ENCODE measurements around the gene MAP4K4.

Gene MAP4K4

DNA sequence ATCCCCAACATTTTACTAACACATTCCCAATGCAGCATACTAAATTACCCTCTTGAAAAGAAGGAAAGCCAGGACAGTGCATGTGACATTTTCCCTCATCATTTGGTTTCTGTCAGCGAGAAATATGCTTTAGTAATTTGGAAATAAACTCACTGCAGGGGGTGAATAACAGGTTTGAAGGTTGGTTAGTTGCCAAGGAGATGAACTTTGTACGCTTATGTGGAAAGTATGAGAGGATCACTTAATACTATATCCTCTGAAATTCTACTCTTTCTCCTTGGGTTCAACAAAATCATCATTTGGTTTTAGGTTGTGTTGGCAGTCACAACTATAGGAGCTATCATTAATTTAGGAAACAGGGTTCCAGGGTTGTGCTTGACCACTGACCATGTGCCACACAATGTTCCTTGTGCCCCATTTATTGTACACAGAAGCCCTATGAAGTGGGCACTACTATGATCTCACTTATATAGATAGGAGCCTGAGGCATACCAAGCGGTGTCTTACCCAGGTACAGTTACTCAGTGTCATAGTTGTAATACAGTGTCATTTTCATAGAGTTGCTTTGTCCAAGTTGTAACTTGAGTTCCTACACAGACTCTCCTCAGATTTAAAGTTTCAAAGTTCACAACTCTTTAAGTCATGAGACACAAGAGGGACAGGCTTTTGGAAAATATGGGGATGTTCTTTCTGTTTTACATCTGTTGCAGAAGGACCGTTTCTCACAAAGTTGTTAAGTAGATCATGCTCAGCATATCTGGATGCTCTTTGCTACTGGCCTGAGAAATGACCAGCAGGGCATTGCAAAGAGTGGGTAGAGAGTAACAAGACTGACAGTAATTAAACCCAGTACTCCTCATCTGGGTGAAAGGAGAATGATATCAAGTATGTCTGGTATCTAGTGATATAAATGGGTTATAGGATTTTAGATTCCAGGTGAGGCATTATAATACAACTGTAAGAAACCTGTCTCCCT is 91.8 kb downstream of the MAP4K4 start:
- no peak for DNase-seq

DNA sequence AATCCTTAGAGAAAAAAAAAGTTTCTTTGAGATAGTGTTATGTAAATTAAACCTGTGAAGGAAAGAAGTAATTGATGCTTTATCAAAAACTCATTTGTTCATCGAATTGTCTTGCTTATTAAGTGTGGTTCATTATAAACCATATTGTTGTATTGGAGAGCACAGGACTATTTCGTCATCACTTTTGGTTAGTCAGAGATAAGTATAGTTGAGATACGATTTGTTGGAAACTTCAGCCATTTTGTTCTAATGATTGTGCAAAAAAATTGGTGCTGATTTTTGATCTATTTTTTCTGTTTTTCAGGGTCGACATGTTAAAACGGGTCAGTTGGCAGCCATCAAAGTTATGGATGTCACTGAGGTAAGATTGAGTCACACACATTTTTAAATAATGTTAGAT is 92.9 kb downstream of the MAP4K4 start:
- no peak for DNase-seq

GRCh38 chr2:101790857-101791256 is 93.3 kb downstream of the MAP4K4 start:
- no peak for DNase-seq

GRCh38 chr2:101792208-101792607 is 94.7 kb downstream of the MAP4K4 start:
- no peak for DNase-seq

GRCh38 chr2:101793277-101793969 is 95.9 kb downstream of the MAP4K4 start:
- DNase-seq, result peak in 17 of 56 donors; percentile 10 to 66 (median 37)

GRCh38 chr2:101794141-101794540 is 96.6 kb downstream of the MAP4K4 start:
- no peak for DNase-seq

DNA sequence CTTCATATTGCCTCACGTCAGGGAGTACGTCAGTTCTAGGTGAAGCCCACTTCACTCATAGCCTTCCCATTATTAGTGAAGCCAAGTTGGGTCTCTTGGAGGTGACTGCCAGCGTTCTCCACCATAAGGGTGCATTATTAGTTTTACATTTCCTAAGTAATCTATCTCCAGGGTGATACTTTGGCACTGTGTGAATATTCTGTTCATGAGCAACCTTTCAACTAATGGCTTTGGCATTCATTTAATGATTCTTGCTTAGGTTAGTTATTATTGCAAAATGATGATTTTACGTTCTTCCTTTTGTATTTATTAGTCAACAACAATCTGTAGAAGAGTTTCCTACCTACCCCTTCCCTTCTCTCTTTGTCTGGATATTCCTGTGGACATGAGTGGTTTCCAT is 97.5 kb downstream of the MAP4K4 start:
- DNase-seq, result no peak

DNA sequence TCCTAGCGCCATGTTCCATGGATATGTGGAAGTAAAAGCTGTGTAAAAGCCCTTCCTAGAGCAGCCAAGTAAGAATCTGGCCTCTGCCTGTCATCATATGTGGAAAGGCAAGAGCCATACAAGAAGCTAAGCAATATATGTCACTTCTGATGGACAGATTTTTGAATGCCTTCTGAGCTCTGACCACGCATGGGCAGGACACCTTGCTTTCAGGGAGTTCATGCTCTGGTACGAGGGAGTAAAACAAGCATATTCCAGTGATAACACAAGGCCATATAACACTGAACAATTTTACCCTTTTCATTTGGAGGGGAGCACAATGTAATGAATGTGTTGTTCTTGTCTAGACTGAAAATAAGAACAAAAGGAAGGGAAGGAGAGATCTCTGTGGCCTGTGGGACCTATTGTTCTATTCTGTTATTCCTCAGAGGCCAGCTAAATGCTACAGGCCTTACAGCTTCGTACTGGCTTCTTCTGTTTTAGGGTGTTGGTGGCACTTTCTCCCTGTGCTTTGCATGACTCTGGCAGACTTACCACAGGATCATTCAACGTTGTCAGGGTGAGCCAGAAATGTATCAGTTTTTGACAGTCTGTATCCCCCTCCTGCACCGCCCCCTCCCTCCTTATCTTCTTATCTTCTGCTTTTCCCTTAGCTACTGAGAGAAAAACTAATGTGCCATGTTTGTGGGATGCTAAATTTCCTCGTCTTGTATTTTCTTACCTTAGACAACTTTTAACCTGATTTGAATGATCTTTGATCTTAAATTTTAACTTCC is 99.5 kb downstream of the MAP4K4 start:
- DNase-seq, result peak in 1 of 56 donors; percentile 24

DNA sequence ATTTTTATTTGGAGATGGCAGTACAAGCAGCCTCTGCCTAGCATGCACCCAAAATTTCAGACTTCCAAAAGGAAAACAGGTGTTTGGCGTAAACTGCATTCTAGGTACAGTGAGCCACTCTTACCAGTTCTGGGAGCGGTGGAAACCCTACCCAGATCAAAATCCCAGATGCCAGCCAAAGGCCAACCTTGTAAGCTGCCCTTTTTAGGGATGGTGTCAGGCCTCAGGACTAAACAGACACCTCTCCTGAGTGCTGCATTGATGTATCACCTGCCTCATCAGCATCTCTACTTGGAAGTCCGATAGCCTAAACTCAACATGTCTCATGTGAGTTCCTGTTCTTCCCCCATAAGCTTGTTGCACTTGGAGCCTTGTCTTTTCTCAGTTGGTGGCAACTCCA is 104.0 kb downstream of the MAP4K4 start:
- no peak for DNase-seq

GRCh38 chr2:101802329-101802728 is 104.8 kb downstream of the MAP4K4 start:
- DNase-seq, result no peak

GRCh38 chr2:101803128-101803527 is 105.6 kb downstream of the MAP4K4 start:
- no peak for DNase-seq

- DNase-seq, result peak in 2 of 56 donors; percentile 14 to 48
Measured at GRCh38 chr2:101803945-101804696, 106.6 kb downstream of the MAP4K4 start.

DNA sequence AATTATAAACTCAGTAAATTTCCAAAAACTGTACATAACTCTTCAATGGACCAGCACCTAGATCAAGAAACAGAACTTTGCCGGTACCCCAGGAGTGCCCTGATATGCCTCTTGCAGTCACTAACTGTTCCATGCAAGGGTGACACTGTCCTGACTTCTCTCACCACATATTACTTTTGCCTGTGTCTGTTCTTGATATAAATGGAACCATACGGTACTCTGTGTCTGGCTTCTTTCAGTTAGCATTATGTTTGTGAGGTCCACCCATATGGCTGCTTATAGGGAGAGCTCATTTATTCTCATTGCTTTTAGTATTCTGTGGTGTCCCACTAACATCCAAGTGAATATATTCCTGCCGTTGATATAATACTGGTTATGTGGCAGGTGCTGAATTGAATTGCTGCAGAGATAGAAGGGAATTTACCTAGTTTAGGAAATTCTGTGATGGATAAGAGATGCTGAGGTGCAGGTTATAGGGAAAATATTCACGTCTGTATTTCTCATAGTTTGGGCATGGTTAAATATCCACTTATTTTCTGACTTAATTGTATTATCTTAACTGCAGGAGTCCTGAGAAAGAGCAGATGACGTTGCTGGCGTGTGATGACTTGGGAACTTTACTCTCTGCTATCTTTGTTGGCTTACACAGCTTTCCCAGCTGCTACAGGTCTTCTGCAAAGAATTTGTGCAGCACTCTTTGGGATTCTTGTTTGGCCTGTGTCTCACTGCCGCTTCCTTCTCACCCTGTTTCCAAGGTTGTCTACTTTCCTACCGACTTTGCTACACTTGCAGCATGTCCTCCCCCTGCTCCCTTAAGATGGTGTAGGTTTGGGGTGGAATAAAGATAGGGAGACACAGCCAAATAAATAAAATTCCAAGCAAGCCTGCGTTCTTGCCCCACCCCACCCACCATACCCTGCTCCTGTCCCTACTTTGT is 107.9 kb downstream of the MAP4K4 start:
- DNase-seq, result no peak

DNA sequence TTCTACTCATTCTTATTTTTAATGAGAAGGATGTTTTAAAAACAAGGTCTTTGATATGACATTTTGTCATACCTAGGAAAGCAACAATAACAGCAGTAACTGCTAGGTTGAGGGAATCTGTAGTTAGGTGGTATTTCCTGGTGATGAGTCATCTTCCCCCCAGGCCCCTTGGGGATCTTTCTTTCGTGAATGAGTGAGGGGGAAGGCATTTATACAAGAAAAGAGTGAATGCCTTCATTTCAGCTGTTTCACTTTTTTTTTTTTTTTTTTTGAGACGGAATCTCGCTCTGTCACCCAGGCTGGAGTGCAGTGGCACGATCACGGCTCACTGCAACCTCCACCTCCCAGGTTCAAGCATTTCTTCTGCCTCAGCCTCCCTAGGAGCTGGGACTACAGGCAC is 108.6 kb downstream of the MAP4K4 start:
- DNase-seq, result no peak

DNA sequence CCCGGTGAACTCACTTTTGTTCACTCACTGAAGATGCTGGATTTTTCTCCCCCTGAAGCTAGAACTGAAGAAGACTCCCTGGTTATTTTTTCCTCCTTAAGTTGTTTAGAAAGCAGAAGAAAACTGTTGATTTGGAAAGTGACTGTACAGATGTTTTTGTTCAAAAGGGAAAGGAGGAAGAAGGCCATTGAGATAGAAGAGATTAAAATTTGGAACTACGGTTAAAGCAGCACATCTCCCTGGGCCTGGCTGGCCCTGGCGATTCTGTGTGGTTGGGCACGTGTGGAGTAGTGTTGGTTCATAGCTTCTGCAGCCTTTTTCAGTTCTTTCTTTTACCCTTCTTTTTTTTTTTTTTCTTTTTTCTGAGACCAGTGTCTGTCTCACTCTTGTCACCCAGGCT is 109.2 kb downstream of the MAP4K4 start:
- DNase-seq, result no peak

DNA sequence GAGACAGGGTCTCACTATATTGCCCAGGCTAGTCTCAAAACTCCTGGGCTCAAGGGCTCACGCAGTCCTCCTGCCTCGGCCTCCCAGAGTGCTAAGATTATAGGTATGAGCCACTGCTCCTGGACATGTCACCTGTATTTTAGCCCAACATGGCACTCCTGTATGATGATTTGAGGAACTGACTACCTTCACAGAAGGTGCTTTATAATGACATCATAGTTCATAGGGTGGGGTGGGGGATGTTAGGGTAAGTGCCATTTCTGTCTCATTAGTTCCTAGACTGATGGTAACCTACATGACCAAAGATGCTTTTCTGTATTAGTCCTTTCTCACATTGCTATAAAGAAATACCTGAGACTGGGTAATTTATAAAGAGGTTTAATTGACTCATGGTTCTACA is 109.7 kb downstream of the MAP4K4 start:
- no peak for DNase-seq

DNA sequence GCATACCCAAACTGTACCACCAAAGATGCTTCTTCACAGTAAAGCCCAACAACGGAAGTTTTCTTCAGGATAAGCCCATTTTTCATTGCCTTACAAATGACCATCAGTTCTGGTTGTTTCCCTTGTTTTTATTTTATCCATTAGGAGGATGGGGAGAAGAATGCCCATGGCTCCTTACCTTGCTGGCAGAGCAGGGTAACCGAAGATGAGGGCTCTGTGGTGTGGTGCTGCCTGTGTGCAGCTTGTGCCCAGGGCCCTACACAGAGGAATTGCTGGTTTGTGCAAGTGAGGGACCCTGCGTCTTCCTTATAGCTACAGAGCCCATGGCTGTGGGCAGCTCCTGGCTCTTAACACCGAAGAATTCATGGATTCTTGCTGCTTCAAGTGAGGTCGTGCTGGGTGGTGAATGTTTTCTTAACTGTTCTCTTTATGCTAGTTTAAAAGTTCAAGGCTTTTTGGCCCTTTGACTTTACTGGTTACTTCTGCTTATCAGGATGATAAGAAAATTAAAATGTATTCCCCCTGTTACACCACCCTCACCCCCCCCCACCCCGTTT is 110.6 kb downstream of the MAP4K4 start:
- no peak for DNase-seq

DNA sequence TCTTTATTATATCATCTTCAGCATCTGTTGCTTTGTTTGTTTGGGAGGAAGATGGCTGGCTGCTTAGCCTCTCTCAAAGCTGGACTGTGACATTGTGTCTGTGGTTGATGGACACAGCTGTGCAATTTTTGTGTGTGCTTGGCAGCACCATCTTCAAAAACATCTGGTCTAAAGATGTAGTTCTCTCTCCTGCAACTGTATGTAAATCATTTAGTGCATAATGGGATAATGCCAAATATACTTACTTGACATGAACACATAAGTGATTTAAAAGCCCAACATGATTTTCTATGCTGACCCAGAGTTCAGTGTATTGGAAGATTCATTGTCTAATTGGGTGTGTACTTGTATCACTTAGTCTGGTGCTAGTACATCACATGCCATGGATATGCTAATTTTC is 112.2 kb downstream of the MAP4K4 start:
- DNase-seq, result peak in 1 of 56 donors; percentile 33

- no peak for DNase-seq
Measured at GRCh38 chr2:101811226-101812015, 113.9 kb downstream of the MAP4K4 start.

All from amygdala (tissue), 56 donors.